ENCODE results near the gene ARFRP1. TPM values are rescaled to one million over a fixed set of nuclear protein-coding genes. Genes with fewer than 3 reads are reported as not detected.

ARFRP1 gene
- total and polyA plus RNA-seq, 4 donors, result 29.8 to 56.0 (median 47.4) TPM

DNA sequence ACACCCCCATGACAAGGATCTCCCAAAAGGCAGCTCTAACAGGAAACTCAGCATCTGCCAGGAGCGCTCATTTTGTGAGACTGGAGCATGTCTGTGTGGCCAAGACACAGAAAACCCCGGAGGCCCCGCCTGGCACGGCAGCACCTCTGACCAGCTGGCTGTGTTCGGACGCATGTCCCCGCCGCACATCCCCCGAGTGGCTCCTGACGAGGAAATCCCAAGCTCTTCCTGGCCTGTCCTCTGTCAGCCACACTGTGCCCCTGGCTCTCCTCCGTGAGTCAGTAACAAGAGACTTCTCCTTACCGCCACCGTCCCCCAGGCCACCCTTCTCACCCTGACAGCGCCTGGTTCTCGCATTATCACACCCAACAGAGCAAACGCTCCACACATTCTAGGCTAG lies 46.2 kb upstream of the ARFRP1 start:
- Histone ChIP-seq H3K27ac (ENCODE audit: low read depth in 1 of 2, low read length in 1 of 2) (no peak overlapping the region), H3K36me3 (ENCODE audit: control insufficient read depth in 4 of 4, insufficient read depth in 4 of 4, low read length in 4 of 4) (peaks cover 0 to 8% (median 0%) of the 10 kb centered on the region in 4 donors), H3K4me3 (no peak overlapping the region), H3K4me1 (ENCODE audit: control insufficient read depth in 5 of 5, insufficient read depth in 5 of 5, low read length in 5 of 5) (no peaks in the 10 kb centered on the region), H3K9ac (ENCODE audit: insufficient read depth in 1 of 2, low read length in 2 of 2) (no peak overlapping the region), H3K27me3 (ENCODE audit: control insufficient read depth in 3 of 3, insufficient read depth in 3 of 3, low read length in 2 of 3) (no peaks in the 10 kb centered on the region), H3K9me3 (ENCODE audit: control insufficient read depth in 4 of 4, insufficient read depth in 3 of 4, low read length in 3 of 4) (no peaks in the 10 kb centered on the region)
- TF ChIP-seq CTCF (IDR thresholded peaks at IDR 0.05; ENCODE audit: control extremely low read depth, extremely low read depth), result no peak
- DNase-seq (peak in 2 of 3 donors; percentile 21 to 32), ATAC-seq (ENCODE audit: insufficient read depth, low FRiP score) (no peak)
- 77 to 83% methylated on average over 16 of the region's 16 CpGs for WGBS, 2 donors

- TF ChIP-seq CTCF (IDR thresholded peaks at IDR 0.05; ENCODE audit: control extremely low read depth, extremely low read depth), result no peak
- H3K9me3 ChIP-seq (ENCODE audit: control insufficient read depth in 4 of 4, insufficient read depth in 3 of 4, low read length in 3 of 4), result no peaks in the 10 kb centered on the region
- no peak overlapping the region for H3K27ac ChIP-seq (ENCODE audit: low read depth in 1 of 2, low read length in 1 of 2)
- no peak for DNase-seq
- H3K36me3 ChIP-seq (ENCODE audit: control insufficient read depth in 4 of 4, insufficient read depth in 4 of 4, low read length in 4 of 4), result peaks cover 0 to 8% (median 0%) of the 10 kb centered on the region in 4 donors
- WGBS, 2 donors, result 95 to 98% methylated on average over 13 of the region's 13 CpGs
- no peaks in the 10 kb centered on the region for H3K4me1 ChIP-seq (ENCODE audit: control insufficient read depth in 5 of 5, insufficient read depth in 5 of 5, low read length in 5 of 5)
- no peak overlapping the region for H3K4me3 ChIP-seq
- H3K27me3 ChIP-seq (ENCODE audit: control insufficient read depth in 3 of 3, insufficient read depth in 3 of 3, low read length in 2 of 3), result no peaks in the 10 kb centered on the region
- no peak for ATAC-seq (ENCODE audit: insufficient read depth, low FRiP score)
- H3K9ac ChIP-seq (ENCODE audit: insufficient read depth in 1 of 2, low read length in 2 of 2), result no peak overlapping the region
These were observed 45.6 kb upstream of the ARFRP1 start for GRCh38 chr20:63753381-63753780.

GRCh38 chr20:63752411-63753101 lies 44.8 kb upstream of the ARFRP1 start:
- no peaks in the 10 kb centered on the region for H3K27me3 ChIP-seq (ENCODE audit: control insufficient read depth in 3 of 3, insufficient read depth in 3 of 3, low read length in 2 of 3)
- peaks cover 0 to 8% (median 0%) of the 10 kb centered on the region in 4 donors for H3K36me3 ChIP-seq (ENCODE audit: control insufficient read depth in 4 of 4, insufficient read depth in 4 of 4, low read length in 4 of 4)
- H3K9me3 ChIP-seq (ENCODE audit: control insufficient read depth in 4 of 4, insufficient read depth in 3 of 4, low read length in 3 of 4), result no peaks in the 10 kb centered on the region
- no peak overlapping the region for H3K4me3 ChIP-seq
- no peak for TF ChIP-seq CTCF (IDR thresholded peaks at IDR 0.05; ENCODE audit: control extremely low read depth, extremely low read depth)
- no peaks in the 10 kb centered on the region for H3K4me1 ChIP-seq (ENCODE audit: control insufficient read depth in 5 of 5, insufficient read depth in 5 of 5, low read length in 5 of 5)
- WGBS, 2 donors, result 93 to 94% methylated on average over 50 of the region's 50 CpGs
- ATAC-seq (ENCODE audit: insufficient read depth, low FRiP score) (no peak), DNase-seq (peak in 1 of 3 donors; percentile 8)
- no peak overlapping the region for H3K27ac ChIP-seq (ENCODE audit: low read depth in 1 of 2, low read length in 1 of 2)
- H3K9ac ChIP-seq (ENCODE audit: insufficient read depth in 1 of 2, low read length in 2 of 2), result no peak overlapping the region

Data from lung (tissue), 12 donors.